ENCODE results near the gene TBC1D10B.

The TBC1D10B gene

DNA sequence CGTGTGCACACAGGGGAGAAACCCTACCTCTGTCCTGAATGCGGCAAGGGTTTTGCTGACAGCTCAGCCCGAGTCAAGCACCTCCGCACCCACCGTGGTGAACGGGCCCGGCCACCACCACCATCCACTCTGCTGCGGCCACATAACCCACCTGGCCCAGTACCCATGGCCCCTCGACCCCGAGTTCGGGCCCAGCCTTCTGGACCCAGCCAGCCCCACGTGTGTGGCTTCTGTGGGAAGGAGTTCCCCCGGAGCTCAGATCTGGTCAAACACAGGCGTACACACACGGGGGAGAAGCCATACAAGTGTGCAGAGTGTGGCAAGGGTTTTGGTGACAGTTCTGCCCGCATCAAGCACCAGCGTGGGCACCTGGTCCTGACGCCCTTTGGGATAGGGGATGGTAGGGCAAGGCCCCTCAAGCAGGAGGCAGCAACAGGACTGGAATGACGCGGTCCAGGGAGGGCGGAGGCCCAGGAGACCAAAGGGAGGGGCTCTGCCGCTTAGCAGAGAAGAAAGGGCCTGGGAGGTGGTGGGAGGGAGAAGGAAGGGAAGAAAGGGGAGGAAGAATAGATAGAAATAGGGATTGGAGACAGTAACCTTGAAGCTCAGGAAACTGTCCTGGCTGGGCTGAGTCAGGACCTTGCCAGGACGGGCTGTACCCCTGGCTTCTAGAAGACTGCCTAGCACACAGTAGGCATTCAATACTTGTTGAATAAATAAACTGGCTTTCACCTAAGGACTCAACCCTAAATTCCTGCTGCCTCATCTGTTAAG, 28.6 kb upstream of the TBC1D10B start:
- no peak overlapping the region for H3K4me3 ChIP-seq (ENCODE audit: low read depth, low read length)

DNA sequence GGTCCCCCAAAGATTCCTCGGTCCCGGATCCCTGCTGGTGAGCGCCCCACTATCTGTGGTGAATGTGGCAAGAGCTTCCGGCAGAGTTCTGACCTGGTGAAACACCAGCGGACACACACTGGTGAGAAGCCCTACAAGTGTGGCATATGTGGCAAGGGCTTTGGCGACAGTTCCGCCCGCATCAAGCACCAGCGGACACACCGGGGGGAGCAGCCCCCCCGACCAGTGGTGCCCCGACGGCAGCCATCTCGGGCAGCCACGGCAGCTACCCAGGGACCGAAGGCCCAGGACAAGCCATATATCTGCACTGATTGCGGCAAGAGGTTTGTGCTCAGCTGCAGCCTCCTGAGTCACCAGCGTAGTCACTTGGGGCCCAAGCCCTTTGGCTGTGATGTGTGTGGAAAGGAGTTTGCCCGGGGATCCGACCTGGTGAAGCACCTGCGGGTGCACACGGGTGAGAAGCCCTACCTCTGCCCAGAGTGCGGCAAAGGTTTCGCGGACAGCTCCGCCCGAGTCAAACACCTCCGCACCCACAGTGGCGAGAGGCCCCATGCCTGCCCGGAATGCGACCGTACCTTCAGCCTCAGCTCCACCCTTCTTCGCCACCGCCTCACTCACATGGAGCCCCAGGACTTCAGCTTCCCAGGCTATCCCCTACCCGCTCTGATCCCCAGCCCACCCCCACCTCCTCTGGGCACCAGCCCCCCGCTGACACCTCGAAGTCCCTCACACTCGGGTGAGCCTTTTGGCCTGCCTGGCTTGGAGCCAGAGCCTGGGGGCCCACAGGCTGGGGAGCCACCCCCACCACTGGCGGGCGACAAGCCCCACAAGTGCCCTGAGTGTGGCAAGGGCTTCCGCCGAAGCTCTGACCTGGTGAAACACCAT, 27.7 kb upstream of the TBC1D10B start:
- H3K4me3 ChIP-seq (ENCODE audit: low read depth, low read length) = no peak overlapping the region

DNA sequence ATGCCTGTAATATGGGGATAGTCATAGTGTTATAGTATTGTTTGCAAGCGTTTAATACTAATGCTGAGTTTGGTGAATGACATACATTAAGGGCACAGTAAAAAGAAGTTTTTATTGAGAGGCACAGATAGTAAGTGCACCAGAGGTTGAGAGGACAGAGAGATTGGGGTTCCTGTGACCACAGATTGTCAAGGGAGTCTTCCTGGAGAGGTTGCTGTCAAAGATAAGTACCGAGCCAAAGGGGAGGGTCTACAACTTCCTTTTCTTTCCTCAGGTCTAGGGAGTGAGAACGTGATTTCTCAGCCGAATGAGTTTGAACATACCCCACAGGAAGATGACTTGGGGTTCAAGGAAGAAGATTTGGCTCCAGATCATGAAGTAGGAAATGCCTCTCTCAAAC, 26.8 kb upstream of the TBC1D10B start:
- no peak overlapping the region for H3K4me3 ChIP-seq (ENCODE audit: low read depth, low read length)

GRCh38 chr16:30396627-30397026, 26.3 kb upstream of the TBC1D10B start:
- peak overlapping the region; percentile 86 for H3K4me3 ChIP-seq (ENCODE audit: low read depth, low read length)

- peak overlapping the region; percentile 86 for H3K4me3 ChIP-seq (ENCODE audit: low read depth, low read length)
Measured at GRCh38 chr16:30395992-30396585, 25.8 kb upstream of the TBC1D10B start.

- peak within 1 kb of the TSS; percentile 86 for H3K4me3 ChIP-seq (ENCODE audit: low read depth, low read length)
Measured at GRCh38 chr16:30395155-30395991, 25.1 kb upstream of the TBC1D10B start, which contains the start of gene ZNF48. ZNF48 (plus strand) TSS chr16:30395420; CDS start chr16:30395795, 375 bp downstream.

- peak overlapping the region; percentile 86 for H3K4me3 ChIP-seq (ENCODE audit: low read depth, low read length)
Measured at GRCh38 chr16:30394592-30395154, 24.4 kb upstream of the TBC1D10B start.

DNA sequence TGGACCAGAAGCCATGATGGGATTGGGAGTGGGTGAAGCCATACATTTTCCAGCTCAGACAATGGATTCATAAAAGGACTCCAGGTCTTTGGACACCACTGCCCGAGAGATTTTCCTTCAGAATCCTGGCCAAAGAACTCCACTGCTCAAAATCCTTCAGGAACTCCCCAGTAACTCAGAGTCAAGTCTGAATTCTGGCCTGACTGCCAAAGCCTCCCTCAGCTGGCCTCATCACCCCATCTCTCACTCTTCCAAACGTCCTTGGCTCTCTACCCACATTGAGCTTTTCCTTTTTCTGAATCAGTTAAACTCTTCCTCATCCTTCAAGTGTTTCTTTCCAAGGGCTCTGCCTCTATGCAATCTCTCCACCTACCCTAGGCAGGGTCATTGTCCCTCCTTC, 13.2 kb upstream of the TBC1D10B start:
- no peak overlapping the region for H3K4me3 ChIP-seq (ENCODE audit: low read depth, low read length)

DNA sequence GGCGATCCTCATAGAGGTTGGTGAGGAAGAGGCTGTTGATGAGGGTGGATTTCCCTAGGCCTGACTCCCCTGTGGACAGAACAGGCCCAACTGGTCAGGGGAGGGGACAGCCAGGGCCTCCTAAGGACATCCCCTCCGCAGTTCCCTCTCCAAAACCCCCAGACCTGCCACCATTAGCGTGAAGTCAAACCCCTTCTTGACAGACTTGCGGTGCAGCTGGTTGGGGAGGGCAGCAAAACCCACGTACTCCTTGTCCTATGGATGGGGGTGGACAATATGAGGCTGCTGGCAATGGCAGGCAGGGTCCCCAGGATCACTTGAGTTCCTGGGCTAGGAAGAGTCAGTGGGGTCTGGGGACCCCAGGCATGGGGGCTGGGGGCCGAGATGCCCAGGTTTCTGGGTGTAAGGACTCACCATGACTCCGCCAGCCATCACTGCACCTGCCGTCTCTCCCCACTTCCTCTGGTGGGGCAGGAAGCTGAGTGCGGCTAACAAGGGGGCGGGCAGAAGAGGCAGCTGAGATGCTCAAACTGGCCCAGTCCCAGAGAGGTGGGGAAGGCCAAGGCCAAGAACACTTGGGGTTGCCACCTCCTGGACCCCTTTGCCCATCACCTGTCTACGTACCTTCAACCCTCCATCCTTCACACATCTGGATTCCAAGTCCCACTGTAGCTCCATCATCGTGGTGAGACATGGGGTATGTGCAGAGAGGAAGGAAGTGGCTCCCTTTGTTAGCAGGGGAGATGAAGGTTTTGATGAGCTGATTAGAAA, 12.0 kb upstream of the TBC1D10B start, which contains the start of gene SEPTIN1:
Gene SEPTIN1 (minus strand): TSS at position 451 of the 771 bp plus-strand sequence. CDS start 19 bp downstream, at position 432.
- no peak within 1 kb of the TSS for H3K4me3 ChIP-seq (ENCODE audit: low read depth, low read length)

GRCh38 chr16:30381291-30382041, 11.2 kb upstream of the TBC1D10B start:
- no peak overlapping the region for H3K4me3 ChIP-seq (ENCODE audit: low read depth, low read length)

DNA sequence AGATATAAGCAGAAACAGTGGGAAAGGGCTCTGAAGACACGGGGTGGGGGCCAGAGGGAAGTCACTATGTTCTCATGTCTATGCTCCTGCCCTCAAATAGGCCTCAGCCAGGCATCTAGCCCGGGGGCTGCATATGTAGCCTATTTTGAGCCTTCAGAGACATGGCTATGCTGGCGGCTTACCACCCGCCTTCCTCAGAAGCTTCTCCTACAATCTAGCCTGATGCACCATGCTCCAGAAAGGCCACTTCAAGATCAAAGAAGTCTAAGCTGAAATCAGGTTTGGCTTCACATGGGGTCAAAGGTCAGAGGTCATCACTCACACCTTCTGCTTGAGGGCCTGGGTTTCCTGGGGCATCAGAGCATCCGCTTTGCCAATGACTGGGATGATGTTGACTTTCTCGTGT, 10.5 kb upstream of the TBC1D10B start:
- H3K4me3 ChIP-seq (ENCODE audit: low read depth, low read length) = no peak overlapping the region

DNA sequence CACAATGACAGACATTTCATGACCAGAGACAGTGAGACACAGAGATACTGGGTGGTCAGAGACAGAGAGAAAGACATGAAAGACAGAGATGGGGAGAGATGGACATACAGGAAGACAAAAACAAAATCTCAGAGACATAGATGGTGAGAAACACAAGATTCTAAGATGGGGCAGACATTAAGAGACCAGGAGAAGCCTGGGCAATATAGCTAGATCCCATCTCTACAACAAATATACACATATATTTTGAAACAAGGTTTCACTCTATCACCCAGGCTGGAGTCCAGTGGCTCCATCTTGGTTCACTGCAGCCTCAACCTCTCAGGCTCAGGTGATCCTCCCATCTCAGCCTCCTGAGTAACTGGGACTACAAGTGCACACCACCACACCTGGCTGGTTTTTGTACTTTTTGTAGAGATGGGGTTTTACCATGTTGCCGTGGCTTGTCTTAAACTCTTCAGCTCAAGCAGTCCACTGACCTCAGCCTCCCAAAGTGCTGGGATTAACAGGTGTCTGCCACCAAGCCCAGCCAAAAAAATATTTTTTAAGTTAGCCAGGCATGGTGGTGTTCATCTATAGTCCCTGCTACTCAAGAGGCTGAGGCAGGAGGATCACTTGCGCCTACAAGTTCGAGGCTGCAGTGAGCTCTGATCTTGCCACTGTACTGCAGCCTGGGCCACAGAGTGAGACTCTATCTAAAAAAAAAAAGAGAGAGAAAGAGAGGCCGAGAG, 9.9 kb upstream of the TBC1D10B start:
- H3K4me3 ChIP-seq (ENCODE audit: low read depth, low read length) = no peak overlapping the region

- H3K4me3 ChIP-seq (ENCODE audit: low read depth, low read length) = peak overlapping the region; percentile 37
Measured at GRCh38 chr16:30379158-30379783, 9.0 kb upstream of the TBC1D10B start.

DNA sequence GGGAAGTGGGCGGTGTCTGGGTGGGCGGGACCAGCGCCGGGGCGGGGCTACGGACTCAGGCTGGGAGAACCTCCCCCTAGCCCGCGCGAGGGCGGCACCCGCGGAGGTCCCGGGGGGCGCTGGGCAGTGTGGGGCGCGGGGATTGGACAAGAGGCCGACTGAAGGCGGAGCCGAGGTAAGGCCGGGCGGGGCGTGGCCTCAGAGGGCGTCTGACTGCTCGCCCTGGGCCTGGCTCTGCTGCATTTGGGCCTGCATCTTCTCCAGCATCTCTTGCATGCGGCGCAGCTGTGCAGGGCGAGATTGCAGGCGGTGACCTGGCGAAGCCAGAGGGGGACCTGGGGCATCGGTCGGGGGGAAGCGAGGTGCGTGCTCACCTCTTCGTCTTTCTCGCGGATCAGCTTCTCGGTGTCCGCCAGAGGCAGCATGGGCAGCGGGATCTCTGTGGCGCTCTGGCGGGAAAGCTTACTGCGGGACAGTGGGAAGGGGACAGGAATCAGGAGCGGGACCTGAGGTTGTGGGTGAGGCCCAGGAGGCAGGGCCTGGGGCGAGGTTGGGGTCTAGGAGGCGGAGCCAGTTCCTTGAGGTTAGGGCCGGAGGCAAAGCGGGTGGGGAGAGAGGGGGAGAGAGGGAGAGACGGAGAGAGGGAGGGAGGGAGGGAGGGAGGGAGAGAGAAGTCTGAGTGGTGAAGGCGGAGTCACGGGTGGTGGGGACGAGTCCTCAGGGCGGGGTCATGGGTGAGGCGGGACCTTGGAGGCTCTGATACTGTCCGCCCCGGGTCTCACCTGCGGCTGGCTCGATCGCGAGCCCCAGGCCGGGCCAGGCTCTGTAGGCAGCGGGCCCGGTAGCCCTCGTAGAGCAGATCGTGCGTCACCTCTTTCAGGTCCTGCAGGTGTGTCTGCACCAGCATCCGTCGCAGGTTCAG, 8.2 kb upstream of the TBC1D10B start:
- H3K4me3 ChIP-seq (ENCODE audit: low read depth, low read length) = peak overlapping the region; percentile 48

DNA sequence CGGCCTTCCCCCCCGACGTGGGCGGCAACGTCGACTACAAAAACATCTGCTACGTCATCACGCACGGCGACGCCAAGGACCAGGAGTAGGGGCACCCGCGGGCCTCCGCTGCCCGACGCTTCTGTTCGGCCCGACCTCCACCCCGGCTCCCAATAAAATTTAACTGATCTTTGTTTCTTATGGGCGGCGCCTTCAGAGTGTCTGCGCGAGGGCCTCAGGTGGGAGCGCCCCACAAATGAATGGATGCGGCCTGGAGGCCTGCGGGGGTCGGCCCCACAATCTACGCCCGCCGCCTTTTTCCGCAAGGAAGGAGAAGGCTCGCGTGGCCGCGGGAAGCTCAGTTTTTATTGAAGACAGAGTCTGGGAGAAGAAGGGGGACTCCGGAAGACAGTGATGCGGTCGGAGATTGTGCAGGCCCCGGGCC, 7.5 kb upstream of the TBC1D10B start:
- peak overlapping the region; percentile 48 for H3K4me3 ChIP-seq (ENCODE audit: low read depth, low read length)

DNA sequence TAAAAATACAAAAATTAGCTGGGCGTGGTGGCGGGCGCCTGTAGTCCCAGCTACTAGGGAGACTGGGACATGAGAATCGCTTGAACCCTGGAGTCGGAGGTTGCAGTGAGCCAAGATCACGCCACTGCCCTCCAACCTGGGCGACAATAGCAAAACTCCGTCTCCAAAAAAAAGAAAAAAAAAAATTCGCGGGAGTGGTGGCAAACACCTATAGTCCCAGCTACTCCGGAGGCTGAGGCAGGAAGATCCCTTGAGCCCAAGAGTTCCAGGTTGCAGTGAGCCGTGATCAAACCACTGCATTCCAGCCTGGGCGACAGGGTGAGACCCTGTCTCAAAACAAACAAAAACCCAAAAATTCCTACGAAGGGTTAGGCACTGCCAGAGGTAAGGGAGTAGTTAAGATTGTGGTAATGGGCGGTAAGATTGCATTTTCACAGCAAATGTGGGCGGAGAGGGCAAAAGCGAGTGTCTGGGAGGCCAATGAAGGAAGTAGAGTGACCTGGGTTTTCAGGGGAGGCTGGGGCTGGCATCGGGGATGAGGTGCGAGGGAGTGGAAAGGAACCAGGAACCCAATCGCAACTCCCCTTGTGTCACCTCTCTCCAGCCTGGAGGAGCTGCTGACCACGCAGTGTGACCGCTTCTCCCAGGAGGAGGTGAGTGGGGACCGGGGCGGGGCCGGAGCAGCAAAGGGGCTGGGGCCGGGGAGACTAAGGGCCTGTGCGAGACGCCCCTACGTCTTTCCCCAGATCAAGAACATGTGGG, 6.9 kb upstream of the TBC1D10B start:
- H3K4me3 ChIP-seq (ENCODE audit: low read depth, low read length) = peak overlapping the region; percentile 29
